Measurements from ENCODE around the gene SDE2. TPM values are rescaled to one million over a fixed set of nuclear protein-coding genes. Genes with fewer than 3 reads are reported as not detected.
"Not testable (repeated sequence)": the region's sequence is repeated elsewhere in the genome, so short reads cannot be mapped to it uniquely, and the experiment has no call there.

Gene SDE2
- total and polyA plus RNA-seq, 2 donors, result 14.2 to 30.1 TPM

DNA sequence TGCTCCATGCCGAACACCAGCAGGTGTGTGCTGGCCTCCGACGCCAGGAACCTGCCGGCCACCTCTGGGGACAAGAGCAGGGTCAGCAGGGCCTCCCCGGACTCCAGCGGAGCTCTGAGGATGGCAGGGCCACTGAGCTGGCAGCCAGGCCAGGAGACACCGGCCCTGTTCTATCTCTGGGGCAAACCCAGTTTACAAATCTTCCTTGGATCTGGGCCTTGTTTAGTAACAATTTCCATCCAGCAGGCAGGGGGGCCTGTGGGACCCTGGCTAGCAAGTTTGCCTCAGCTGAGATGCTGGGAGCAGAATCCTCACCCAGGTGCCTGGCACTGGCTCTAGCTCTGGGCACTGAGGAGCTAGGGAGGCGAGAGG is 59.2 kb downstream of the SDE2 start:
- not testable (repeated sequence) for H3K4me3 ChIP-seq (ENCODE audit: low read depth, low read length); H3K27ac ChIP-seq (ENCODE audit: low read depth)

DNA sequence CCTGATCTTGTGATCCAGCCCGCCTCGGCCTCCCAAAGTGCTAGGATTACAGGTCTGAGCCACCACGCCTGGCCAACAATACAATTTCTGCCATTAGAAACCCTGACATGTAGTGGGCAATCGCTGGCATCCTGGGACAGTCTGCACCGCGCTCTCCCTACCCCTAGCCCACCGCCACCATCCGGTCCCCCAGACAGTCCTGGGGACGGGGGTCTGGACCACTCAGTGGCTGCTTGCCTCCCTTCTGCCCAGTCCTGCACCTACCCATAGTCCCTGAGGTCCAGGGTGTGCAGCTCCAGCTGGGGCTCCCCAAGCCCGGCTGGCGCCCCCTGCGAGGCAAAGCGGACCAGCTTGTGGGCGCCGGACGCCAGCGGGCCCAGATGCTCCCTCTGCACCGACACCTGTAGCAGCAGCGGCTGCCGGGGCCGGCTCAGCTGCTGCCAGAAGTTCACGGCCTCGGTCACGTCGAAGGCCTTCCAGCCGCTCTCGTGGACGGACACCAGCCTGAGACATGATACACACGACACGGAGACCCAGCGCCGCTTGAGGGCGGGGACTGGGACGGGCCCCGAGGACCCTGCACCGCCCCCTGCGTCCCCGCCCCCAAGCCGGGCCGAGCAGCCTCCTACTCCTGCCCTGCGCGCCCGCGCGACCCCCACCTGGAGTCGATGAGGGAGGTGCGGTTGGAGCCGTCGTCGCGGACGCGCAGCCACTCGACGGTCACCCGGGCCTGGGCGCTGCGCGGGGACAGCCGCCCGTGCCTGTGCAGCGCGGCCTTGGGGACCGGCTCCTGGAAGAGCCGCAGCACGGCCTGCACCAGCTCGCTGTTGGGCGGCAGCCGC is 59.8 kb downstream of the SDE2 start:
- H3K36me3 ChIP-seq (ENCODE audit: insufficient read depth); H3K4me3 ChIP-seq (ENCODE audit: low read depth, low read length); H3K4me1 ChIP-seq (ENCODE audit: insufficient read depth); DNase-seq (ENCODE audit: extremely low spot score); H3K27ac ChIP-seq (ENCODE audit: low read depth): not testable (repeated sequence)
- WGBS, result 47% methylated on average over 60 of the region's 69 CpGs

More for the DNA sequence above, 59.2 kb downstream of the SDE2 start:
- not testable (repeated sequence) for H3K4me1 ChIP-seq (ENCODE audit: insufficient read depth); DNase-seq (ENCODE audit: extremely low spot score); H3K36me3 ChIP-seq (ENCODE audit: insufficient read depth)
- WGBS, result 60% methylated on average over 8 of the region's 8 CpGs

DNA sequence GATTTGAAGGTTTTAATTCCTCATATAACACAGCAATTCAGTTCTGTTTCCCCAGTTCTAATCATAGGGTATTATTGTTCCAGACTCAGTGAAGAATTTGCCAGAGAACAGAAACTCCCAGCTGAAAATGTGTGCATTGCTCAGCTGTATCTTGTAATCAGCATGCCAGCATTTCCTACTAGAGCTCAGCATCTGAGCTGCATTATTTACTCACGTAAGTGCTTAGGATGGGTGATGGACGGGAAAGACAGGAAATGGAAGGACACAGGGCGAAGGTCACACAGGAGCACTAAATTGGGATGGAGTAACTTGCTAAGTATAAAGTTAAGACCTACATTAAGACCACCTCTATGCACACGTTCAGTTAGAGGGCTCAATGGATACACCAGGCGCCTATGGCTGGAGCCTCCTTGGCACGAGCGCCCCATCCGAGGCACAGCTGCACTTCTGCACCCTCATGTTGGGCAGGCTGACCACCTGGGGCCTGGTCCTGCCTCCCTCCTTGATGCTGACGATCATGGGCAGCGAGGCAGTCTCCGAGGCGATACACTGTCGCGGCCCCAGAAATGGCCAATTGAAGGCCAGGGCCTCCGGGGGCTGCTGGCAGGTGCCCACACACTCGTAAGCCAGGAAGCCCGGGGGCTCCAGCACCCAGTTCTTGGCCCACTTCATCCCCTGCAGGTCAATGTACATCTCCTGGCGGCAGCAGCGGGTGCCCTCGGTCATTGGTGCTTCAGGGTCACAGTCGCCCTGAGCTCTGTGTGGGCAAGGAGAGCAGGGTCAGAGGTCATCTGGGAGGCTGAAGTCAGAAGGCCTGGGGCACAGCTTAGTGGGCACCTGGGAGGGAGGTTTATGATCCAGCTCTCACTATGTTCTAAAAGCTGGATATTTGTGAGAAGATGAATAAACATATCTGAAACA is 61.8 kb downstream of the SDE2 start:
- Histone ChIP-seq H3K4me3 (ENCODE audit: low read depth, low read length) (no peak overlapping the region), H3K36me3 (ENCODE audit: insufficient read depth) (no peaks in the 10 kb centered on the region), H3K4me1 (ENCODE audit: insufficient read depth) (no peaks in the 10 kb centered on the region), H3K27ac (ENCODE audit: low read depth) (no peak overlapping the region)
- 93% methylated on average over 21 of the region's 21 CpGs for WGBS
- no peak for DNase-seq (ENCODE audit: extremely low spot score)

DNA sequence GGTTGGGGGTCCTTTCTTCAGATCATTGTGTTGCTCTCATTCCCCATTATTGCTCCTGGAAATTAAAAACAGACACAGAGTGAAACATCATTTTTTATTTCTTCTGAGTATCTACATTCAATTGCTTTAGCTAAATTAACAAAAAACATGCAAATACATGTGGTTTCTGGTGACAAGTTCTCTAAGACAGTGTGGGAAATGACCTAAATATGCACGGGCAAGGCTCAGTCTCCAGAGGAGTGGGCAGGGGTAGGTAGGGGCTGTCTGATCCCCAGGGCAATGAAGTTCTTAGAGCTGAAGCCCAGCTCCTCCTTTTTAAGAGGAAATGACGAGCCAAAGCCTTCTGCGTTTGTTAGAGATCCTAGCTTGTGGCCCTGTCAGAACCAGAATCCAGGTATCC is 62.6 kb downstream of the SDE2 start:
- no peak overlapping the region for H3K4me3 ChIP-seq (ENCODE audit: low read depth, low read length)
- H3K4me1 ChIP-seq (ENCODE audit: insufficient read depth), result no peaks in the 10 kb centered on the region
- WGBS, result 82% methylated on average over 3 of the region's 3 CpGs
- H3K36me3 ChIP-seq (ENCODE audit: insufficient read depth), result no peaks in the 10 kb centered on the region
- DNase-seq (ENCODE audit: extremely low spot score), result no peak
- no peak overlapping the region for H3K27ac ChIP-seq (ENCODE audit: low read depth)

DNA sequence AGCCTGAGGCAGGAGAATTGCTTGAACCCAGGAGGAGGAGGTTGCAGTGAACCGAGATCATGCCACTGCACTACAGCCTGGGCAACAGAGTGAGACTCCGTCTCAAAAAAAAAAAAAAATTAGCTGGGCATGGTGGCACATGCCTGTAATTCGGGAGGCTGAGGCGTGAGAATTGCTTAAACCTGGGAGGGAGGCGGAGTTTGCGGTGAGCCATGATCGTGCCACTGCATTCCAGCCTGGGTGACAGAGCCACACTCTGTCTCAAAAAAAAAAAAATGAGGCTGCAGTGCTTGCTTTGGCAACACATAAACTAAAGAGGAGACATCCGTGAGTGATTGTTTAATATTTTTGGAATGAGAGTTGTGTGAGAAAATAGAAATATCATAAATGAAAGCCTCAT is 63.1 kb downstream of the SDE2 start:
- H3K36me3 ChIP-seq (ENCODE audit: insufficient read depth); H3K27ac ChIP-seq (ENCODE audit: low read depth); DNase-seq (ENCODE audit: extremely low spot score); H3K4me3 ChIP-seq (ENCODE audit: low read depth, low read length); H3K4me1 ChIP-seq (ENCODE audit: insufficient read depth): not testable (repeated sequence)
- 86% methylated on average over 8 of the region's 8 CpGs for WGBS

DNA sequence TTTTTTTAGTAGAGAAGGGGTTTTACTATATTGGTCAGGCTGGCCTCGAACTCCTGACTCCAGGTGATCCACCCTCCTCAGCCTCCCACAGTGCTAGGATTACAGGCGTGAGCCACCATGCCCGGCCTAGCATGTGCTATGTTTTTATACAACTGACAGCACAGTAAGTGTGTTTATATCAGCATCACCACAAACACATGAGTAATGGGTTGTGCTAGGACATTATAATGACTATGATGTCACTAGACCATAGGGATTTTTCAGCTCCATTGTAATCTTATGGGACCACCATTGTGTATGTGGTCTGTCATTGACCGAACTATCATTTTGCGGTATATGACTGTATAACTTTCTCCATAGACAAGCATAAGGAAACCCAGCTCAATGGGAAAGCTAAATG is 64.4 kb downstream of the SDE2 start:
- no peaks in the 10 kb centered on the region for H3K4me1 ChIP-seq (ENCODE audit: insufficient read depth)
- no peak for DNase-seq (ENCODE audit: extremely low spot score)
- H3K27ac ChIP-seq (ENCODE audit: low read depth), result no peak overlapping the region
- 94% methylated on average over 5 of the region's 5 CpGs for WGBS
- no peaks in the 10 kb centered on the region for H3K36me3 ChIP-seq (ENCODE audit: insufficient read depth)
- H3K4me3 ChIP-seq (ENCODE audit: low read depth, low read length), result no peak overlapping the region

DNA sequence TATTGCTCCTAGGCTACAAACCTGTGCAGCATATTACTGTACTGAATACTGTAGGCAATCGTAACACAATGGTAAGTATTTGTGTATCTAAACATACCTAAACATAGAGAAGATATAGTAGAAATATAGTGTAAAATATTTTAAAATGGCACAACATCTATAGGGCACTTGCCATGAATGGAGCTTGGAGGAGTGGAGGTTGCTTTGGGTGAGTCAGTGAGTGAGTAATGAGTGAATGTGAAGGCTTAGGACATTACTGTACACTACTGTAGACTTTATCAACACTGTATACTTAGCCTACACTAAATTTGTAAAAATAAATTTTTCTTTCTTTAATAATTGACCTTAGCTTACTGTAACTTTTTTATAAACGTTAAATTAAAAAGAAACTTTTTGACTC is 66.1 kb downstream of the SDE2 start:
- WGBS, result 95% methylated on average over 2 of the region's 2 CpGs
- Histone ChIP-seq H3K36me3 (ENCODE audit: insufficient read depth) (no peaks in the 10 kb centered on the region), H3K4me1 (ENCODE audit: insufficient read depth) (no peaks in the 10 kb centered on the region), H3K4me3 (ENCODE audit: low read depth, low read length) (no peak overlapping the region), H3K27ac (ENCODE audit: low read depth) (no peak overlapping the region)
- no peak for DNase-seq (ENCODE audit: extremely low spot score)

Small RNA genes lying within 50 kb of the gene (small RNA-seq; reads per million reads assigned to genes)
- gene AL117348.1 (not detected), gene NDUFA3P3 (not detected)

Other genes starting within 250 kb of the SDE2 start
- gene SRP9, start 221.5 kb downstream of the SDE2 start, total RNA-seq, result 389 TPM
- gene SRP9, start 221.5 kb downstream of the SDE2 start, polyA plus RNA-seq, result 236 TPM
- 18.1 TPM for gene EPHX1, start 189.2 kb downstream of the SDE2 start, total RNA-seq
- 156 TPM for gene EPHX1, start 189.2 kb downstream of the SDE2 start, polyA plus RNA-seq
- 53.7 TPM for gene TMEM63A, start 117.0 kb downstream of the SDE2 start, total RNA-seq
- gene TMEM63A, start 117.0 kb downstream of the SDE2 start, polyA plus RNA-seq, result 28.1 TPM
- gene LEFTY1, start 110.2 kb downstream of the SDE2 start, total RNA-seq, result 0.79 TPM
- gene LEFTY1, start 110.2 kb downstream of the SDE2 start, polyA plus RNA-seq, result 0.35 TPM
- gene PYCR2, start 75.1 kb downstream of the SDE2 start, total RNA-seq, result 19.5 TPM
- 100 TPM for gene PYCR2, start 75.1 kb downstream of the SDE2 start, polyA plus RNA-seq
- 3.9 TPM for gene LEFTY2, start 58.1 kb downstream of the SDE2 start, total RNA-seq
- 0.34 TPM for gene LEFTY2, start 58.1 kb downstream of the SDE2 start, polyA plus RNA-seq
- 430 TPM for gene H3-3A, start 63.4 kb upstream of the SDE2 start, total RNA-seq
- gene H3-3A, start 63.4 kb upstream of the SDE2 start, polyA plus RNA-seq, result 519 TPM
- gene ACBD3, start 187.4 kb upstream of the SDE2 start, total RNA-seq, result 77.0 TPM
- 18.9 TPM for gene ACBD3, start 187.4 kb upstream of the SDE2 start, polyA plus RNA-seq
- not detected for gene MIXL1, start 224.3 kb upstream of the SDE2 start, total RNA-seq
- 0.05 TPM for gene MIXL1, start 224.3 kb upstream of the SDE2 start, polyA plus RNA-seq

All from urinary bladder (tissue), 4 donors.